GM19397 (cell line): Measurements from ENCODE around the gene SLU7.
A peak's percentile ranks its signal among the peaks of the same experiment; 100 is the strongest.

Source experiments
- ATAC-seq: cut with Tn5 transposase; IDR thresholded peaks from one replicate; pipeline ENCODE4 v1.9.1; 2021; ENCODE audit warnings: mild to moderate bottlenecking, moderate library complexity; ENCODE audit not compliant: unreplicated experiment

SLU7 gene

DNA sequence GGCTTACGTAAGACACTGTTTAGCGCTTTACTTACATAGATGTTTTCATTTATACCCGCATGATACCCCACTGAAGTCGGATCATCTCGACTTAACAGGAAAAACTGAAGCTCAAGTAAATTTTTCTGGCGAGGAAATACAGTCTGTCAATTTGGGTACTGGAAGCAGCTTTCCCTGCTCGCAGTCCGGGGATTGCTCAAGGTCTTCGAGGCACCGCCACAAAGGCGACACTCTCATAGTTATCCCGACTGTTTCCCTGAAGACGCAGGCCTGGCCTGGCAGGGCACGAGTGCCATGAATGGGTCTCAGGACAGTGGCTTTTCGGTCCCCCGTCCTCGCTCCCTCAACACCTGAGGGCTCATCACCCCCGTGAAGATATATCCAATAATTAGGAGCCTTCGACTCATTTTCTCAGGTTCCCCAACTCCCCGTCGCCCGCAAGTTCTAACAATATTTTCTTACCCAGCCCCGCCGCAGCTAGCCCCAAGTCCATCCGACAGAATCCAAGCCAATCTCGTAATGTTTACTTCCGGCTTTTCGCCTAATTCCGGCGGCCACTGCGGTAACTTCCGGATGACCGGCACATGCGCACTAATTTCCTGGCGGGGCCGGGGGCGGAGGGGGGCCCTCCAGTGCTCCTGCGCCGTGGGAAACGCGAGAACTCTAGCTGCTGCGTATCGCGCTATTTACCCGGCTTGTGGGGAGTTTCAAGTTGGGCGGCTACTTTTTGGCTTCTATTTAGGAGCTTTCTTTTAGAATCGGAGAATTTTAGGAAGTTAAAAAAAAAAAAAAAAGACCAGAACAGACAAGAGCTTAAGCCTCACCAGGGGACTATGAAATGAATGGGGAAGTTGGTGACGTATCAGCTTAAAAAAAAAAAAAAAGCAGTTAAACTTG, at the start of gene SLU7:
SLU7 (minus strand) TSS at position 521 of the 897 bp plus-strand sequence. CDS start 3,787 bp downstream, outside the sequence.
- peak; percentile 61 for ATAC-seq

DNA sequence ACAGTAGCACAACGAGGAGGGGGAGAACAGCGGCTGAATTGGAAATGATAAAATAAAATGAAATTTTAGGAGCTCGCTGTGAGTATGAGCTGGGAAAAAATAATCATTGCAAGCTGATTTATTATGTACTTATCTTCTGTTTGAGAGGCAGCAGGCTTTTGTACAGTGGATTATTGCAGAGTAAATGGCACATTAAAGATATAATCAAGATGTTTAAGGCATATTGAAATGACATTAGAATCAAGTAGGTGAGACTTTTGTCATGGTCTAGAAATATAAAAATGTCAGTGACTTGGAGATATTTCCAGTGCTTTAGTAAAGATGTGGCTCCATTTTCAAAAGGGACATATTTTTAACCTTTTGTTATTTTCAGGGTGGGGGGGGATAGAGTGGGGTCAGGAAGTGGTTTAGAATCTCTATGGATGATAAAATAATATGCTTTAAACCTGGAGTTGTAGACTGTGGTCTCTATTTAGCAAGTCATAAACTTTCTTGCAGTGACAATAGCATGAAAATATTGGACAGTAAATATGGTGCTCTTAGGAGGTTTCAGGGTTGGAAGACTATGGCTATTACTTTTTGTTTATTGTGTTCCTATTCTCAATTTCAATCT, 49.6 kb upstream of the SLU7 start:
- ATAC-seq = no peak

DNA sequence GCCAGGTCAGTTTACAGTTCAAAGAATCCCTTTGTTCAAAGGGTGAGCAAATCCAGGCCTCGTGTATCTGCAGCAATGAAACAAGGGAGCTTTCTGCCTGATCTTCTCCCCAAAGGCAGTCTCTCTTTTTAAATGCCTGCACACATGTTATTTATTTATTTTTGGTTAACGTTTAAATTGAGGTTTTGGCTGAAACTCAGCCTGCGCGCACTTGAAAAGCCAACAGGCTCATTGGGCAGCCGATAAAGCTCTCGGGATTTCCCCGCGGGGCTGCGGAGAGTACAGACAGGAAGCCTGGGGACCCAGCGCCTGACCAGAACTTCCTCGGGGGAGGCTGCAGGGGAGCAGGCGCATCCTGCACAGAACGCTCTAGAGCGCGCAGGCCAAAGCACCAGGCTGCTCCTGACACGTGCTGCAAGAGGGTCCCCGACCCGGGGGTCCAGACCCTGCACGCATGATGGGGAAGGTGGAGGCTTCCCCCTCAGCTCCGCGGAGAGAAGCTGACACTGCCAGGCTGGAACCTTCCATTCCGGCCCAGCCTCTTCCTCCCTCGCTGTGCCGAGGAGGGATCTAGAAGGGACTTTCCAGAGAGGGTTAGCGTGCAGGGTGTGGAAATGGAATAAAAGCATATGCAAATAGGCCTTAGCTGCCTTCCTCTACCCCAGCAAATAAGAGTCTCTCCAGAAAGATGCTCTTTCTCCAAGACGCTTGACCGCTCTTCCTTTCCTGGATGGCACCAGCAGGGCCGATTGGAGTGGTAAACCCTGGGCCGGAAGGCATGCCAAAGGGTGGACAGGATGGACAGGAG, 48.9 kb upstream of the SLU7 start:
- peak; percentile 94 for ATAC-seq

DNA sequence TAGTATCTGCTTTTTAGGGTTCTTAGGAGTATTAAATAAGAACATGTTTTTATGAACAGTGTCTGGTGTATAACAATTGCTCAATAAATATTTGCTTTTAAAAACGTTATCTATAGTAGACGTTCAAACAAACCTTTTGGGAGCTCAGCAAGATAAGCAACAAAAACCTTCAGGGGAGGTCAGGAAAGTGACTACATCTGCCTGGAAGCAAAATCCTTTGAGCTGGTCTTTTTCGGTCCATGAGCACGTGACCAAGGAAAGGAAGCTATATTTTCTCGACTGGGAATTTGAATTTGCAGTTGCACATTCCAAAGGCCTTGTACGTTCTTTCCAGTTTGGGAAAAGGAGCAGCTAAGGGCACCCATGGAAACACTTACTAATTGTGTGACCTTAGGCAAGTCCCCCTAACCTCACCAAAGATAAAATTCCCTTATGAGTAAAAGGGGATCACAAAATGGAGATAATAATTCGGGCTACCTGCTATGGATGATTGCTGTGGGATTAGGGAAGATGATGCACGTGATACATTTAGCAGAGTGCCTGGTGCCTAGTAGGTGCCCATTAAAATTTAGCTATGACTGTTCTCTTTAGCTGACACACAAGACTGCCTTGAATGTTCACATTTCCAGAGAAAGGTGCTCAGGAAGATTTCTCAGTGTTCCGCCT, 48.1 kb upstream of the SLU7 start:
- ATAC-seq = no peak

DNA sequence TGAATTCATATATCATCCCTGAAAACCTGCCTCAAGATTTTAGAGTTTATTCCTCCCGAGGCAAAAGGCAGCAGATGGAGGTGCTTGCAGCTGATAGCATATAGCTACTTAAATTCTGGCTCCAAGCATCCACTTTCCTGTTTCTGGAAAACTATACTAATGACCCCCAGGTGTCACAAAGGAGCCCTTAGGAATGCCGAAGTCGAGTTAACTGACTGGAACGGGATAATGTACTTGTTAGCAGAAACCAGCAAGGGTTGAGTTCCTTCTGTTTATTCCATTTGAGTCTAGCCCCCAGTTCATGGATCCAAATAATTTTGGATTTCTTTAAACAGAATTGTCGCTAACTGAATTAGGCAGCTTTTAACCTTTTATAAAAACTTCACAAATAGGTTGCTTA, 47.2 kb upstream of the SLU7 start:
- ATAC-seq = no peak

DNA sequence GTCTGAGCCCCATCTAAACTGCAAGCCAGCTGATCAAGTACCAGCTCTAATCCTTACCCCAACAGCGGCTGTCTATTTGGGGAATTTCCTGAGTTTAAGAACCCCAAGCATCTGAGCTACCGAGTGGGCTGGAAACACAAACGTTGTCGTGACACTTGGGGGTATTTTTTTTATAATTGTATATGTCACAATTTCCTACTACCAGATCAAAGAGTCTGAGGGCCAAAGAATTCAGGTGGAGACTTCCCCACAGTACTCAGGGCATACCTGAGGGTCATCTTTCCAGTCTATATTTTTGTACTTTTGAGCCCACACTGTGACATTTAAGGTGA, 45.6 kb upstream of the SLU7 start:
- no peak for ATAC-seq

DNA sequence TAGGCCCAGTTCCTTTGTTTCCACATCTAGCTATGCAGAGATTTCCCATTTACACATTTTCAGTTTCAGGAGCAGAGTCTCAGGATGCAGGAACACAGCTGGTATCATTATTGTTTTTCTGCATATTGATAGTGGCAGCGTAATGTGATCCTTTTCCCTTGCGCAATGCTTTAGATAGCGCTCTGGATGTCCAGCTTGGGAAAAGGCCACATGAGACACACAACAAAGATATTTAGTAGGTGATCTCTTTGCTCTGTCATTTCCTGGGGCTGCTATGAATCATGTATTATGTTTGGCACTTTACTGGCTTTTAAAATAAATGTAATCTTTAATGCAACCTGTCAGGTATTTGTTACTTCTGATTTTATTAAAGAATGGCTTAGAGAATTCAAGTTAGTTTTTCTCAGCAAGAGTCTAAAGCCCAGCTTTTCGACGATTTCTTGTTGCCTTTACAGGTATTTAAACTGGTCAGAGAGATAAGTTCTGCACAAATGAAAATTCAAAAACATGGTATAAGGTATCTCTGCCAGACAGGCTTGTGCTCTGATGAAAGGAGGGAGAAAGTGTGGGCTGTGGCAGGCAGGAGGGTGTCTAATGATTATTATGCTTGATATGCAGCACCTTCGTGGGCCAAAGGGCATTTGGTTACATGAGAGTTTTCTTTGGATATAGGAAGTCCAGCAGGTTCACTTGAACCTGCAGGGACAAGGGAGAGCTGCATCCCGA, 45.0 kb upstream of the SLU7 start:
- no peak for ATAC-seq

DNA sequence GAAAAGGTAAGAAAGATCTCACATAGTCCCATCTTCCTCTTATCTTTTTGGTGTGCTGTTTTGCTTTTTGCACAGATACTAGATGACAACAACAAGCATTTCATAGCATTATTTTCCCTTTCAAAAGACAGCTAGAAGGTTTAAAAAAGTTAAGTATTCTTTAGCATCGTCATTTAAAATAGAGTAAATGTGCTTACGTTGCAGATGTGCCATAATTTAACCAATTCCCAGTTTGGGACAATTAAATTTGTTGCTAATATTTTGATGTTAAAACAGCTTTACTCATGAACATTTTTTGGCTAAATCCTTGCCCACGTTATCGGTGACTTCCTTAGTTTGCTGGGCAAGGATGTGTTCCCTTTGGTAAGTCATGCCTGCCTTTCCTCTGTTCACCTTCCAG, 44.3 kb upstream of the SLU7 start:
- no peak for ATAC-seq

DNA sequence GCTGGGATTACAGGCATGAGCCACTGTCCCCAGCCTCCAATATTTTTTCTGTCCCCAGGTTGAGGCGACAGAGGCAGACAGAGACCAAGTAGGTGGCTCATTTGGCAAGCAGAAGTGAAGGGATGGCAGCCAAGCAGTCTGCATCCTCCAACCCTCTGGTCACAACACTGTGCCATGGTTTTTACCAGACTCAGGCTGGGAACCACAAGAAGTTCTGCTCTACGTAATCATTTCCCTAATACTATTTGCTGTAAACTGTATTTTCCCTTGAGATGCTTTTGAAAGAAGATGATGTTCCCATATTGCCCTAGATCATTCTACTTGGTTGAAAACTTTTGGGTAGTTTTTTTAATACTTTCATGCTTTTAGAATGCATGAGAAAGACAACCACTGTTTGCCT, 43.3 kb upstream of the SLU7 start:
- ATAC-seq = no peak

DNA sequence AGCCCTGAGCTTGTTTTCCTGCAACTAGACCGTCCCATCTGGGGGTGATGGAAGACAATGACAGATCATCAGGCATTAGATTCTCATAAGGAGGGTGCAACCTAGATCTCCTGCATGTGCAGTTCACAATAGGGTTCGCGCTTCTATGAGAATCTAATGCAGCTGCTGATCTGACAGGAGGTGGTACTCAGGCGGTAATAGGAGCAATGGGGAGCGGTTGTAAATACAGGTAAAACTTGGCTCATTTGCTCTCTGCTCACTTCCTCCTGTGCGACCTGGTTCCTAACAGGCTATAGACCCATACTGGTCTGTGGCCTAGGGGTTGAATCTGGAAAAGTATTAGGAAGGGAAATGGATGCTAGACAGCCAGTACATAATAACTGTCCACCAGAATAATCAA, 42.5 kb upstream of the SLU7 start:
- no peak for ATAC-seq

DNA sequence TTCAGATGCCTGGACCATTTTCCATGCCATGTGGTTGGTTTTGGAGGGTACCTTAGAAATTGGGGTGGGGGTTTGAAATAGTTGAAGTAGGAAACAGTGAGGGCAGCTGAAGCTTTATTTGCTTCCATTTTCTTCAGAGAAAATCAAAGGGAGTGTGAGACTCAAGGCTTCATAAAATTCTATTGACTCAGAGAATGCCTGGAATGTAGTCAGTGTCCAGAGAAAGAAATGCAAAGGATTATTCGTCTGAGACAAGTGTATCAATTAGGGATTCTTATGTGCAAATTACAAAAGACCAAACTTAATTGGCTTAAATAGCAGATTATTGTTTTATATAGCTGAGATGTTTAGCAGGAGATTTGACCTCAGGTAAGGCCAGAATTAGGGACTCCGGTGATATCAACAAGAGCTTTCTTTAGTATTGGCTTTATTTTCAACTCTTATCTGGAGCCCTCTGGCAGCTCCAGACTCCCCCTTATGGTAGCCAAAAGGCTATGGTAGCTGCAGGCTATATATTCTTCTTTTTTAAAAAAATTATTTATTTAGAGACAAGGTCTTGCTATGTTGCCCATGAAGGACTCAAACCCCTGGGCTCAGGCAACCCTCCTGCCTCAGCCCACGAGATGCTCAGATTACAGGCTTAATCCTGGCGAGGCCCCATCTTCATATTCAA, 41.6 kb upstream of the SLU7 start:
- ATAC-seq = no peak

DNA sequence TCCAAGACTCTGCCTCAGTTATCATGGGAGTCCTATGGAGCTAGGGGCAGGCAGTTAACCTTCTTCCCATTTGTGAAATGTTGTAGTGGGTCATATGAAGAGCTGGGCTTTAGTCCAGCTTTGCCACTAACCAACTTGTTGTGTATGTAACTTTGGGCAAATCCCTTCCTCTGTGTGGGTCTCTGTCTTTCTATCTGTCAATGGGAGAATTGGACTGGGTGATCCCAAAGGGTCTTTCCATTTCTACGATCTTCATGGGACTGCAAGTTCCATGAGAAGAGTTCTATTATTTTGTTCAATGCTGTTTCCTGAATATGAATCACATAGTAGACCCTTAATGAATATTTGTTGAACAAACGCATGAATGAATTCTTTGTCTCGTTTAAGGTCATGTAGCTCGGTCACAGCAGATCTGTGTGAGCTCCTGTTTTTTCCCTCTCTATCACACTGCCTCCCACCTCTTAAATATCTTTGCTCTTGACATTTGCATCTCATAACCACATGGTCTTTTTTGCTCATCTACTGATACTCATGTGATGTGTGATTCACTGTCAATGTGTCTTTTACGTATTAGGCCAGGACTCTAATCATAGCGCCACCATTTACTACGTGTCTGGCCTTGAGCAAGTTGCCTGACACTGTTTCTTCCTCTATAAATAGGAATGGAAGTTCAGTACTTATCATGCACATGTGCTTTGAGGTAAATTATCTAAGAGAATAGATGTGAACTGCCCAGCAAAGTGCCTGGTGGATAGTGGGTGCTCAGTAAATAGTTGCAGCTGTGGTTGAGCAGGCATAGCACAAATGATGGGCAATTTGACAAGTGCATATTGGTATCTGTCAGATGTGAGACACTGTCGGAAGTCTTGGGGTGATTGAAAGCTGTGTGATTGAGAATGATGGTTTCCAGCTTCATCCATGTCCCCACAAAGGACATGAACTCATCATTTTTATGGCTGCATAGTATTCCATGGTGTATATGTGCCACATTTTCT, 40.2 kb upstream of the SLU7 start:
- peak; percentile 64 for ATAC-seq

DNA sequence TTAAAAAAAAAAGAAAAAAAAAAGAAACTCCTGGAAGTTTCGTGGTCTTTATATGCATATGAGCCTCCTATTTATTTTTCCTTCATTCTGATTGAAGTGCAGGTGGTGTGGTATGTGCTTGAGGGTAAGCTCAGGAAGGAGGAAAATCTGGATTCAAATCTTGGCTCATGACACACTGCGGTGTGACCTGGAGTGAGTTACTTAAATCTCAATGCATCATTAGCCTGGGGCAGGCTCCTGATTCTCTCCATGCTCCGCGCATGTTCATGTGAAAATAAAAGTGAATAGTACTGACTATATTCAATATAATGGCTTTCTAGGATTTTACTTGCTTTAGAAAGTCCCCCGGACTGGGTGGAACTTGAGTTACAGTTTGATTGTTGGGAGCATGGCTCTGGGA, 38.4 kb upstream of the SLU7 start:
- no peak for ATAC-seq

DNA sequence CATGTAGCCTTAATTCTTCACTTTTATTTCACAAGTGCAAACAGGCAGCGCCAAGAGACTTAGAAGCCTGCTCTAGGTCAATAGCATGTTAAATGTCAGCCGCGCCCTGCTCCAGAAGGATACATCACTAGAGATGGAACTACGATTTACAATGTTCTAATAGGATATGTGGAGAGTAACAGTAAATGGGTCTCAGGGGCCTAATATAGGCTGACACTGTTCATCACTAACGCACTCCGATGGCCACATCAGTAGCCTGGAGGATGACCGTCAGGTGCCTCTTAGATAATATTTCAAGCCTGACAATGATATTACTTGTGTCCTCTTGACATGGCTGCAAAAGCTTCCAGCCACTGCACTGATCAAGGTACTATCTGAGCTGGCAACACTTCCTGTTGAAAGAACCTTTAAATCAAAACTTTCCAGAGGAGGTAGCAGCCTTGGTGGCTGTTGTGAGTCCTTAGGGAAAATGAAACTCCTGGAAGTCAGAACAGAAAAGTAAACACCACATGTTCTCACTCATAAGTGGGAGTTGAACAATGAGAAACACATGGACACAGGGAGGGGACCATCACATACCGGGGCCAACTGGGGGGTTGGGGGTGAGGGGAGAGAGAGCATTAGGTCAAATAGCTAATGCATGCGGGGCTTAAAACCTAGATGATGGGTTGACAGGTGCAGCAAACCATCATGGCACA, 37.7 kb upstream of the SLU7 start:
- no peak for ATAC-seq

DNA sequence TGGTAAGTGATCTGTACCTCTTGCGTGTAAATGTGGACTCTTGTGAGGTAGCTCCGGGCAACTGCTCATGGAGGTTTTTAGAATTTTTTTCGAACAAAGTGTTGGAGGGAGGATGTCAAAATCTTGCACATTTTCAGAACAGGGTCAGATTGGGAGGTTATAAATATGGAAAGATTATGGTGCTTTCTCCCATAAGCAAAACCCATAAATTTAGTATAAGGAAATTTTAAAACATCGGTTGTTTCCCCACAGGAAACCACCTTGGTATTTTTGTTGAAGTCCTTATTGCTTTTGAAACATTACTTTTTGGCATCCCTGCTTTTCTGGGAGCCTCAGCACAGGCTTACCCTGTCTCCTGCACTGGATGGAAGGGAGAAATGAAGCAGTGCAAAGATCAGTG, 36.7 kb upstream of the SLU7 start:
- ATAC-seq = no peak

DNA sequence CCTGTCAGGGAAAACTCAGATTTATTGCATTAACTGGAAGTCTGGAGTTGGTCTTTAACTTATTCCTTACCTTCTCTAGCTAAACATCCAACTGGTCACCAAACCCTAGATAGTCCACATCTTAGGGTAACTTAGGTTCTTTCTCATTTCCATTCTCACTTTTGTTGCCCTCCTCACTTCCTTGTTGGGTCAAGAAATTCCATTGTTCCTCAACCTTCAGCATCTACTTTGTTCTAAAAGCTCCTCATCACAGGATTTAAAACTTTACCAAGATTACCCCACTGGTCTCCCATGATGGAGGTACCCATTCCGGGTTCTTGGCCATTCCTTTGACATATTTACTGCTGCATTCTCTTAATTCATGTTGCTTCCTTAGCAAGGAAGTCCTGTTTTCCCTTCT, 34.9 kb upstream of the SLU7 start:
- ATAC-seq = no peak

DNA sequence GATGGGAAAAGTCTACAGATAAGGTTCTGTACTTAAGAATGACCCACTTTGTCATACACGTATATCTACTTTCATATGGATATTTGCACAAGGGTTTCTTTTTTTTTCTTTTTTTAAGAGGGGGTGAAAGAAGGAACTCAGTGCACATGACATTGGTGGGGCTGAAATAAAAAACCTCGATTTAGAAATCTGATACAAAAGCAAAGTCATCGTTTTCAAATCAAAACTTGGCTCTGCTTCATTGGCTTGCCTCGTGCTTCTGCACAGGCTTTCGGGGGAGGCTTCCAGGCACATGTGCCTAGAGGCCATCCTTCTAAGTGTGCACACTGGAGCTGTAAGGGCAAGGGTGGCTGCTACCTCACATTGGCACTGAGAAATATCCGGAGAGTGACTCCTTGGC, 33.9 kb upstream of the SLU7 start:
- ATAC-seq = no peak

DNA sequence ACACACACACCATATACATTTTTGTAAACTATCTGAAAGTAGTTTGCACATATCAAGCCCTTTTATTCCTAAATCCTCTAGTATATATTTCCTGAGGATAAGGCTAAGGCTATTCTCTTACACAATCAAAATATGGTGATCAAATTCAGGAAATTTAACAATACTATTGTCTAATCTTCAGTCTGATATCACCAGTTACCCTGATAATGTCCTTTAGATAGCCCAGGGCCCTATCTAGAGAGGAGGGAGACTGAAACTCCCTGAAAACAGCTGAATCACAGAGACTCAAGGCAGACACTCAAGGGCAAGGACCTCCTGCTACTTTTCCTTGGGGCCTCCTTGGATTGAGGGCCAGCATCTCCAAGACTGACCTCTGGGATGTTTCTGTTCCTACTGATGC, 33.2 kb upstream of the SLU7 start:
- ATAC-seq = no peak
